HK-2 (cell line): Measurements from ENCODE around the gene COL19A1.

Experiments
- DNase-seq: peaks from one replicate; pipeline ENCODE4 v3.0.0-alpha.2; 2018; ENCODE audit not compliant: unreplicated experiment

Gene COL19A1

GRCh38 chr6:70125602-70126001 is 259.2 kb downstream of the COL19A1 start:
- DNase-seq = no peak

GRCh38 chr6:70129341-70129740 is 263.0 kb downstream of the COL19A1 start:
- no peak for DNase-seq

DNA sequence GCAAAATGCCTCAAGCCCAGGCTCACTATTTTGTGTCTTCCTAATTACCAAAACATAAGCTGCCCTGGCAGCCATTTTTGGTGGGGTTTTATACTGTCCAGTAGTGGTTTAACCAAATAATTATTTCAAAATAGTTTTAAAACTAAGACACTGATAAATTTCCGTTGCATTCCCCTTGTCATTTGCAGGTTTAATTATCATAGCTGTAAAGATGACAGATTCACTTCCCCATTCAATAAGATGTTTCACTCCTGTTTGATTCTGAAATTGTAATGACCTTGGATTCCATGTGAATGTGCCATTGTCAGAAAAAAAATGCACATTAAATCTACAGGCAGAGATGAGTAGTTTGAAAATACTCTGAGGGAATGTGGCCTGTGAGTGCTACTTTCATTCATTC is 264.5 kb downstream of the COL19A1 start:
- DNase-seq = no peak

DNA sequence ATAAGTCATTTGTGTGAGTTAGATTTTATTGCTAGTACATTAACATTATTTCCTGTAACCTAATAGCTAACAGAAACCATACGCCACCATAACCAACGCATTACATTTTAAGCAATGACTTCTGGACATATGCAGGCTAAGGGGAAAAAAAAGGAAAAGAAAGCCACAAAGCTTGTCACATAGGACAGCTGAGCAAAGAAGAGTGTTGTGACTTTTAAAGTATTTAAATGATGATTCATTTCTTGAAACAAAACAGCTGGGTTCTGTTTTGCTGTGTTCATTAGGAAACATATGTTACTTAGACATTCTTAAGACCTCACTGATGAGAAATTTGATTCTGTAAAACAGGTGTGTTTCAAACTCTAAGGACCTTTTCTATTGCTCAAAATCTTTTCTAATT is 265.2 kb downstream of the COL19A1 start:
- DNase-seq = no peak

DNA sequence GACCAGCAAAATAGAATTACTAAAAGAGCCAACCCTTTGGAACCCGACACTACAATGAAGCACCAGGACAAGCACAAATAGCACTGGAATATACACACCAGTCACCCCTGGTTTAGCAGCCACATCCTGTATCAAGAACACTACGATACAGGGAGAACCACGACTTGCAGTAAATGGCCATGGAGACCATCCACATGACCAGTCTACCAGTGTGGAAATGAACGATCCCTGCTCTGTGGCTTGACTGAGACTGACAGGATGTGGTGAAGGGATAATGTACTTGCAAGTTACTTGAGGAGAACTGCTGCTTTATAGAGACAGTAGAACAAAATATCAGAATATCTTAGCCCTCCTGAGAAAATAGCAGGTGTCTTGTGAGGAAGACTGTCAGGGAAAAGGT is 266.9 kb downstream of the COL19A1 start:
- no peak for DNase-seq

GRCh38 chr6:70134542-70134941 is 268.2 kb downstream of the COL19A1 start:
- no peak for DNase-seq

DNA sequence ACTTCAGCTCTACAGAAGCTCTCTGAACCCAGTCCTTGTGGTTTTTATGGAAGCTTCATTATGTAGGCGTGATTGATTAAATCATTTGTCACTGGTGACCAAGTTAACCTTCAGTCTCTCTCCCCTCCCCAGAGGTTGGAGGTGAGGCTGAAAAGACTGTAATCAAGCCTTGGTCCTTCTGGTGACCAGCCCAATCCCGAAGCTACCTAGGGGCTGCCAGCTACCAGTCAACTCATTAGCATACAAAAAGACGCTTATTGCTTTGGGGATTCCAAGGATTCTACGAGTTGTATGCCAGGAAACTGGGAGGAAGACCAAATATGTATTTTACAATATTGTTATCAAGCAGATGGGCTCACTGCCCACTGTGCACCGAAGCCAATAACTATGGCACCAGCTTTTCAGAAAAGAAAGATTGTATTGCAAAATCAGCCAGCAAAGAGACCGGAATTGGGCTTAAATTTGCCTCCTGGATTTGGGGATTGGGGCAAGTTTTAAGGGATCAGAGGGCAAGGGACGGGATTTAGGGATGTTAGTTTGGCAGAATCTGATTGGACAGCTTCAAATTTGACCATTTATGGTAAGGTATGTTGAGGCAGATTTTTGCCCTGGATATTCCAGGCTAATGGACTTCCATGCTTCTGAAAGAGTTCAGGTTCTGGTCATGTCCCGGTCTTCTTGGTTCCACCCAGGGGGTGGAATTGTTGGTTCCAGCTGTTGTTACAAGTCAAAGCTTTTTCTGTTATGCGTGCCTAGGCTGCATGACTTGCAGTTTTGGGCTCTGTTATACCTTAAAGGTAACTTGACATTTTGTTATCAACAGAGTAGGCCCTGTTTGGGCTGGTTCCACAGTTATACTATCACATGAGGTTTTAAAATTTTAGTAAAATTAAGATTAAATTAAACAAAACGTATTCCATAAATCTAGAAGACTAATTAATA is 269.1 kb downstream of the COL19A1 start:
- DNase-seq = no peak

GRCh38 chr6:70136996-70137395 is 270.6 kb downstream of the COL19A1 start:
- DNase-seq = no peak

GRCh38 chr6:70140496-70140895 is 274.1 kb downstream of the COL19A1 start:
- no peak for DNase-seq

DNA sequence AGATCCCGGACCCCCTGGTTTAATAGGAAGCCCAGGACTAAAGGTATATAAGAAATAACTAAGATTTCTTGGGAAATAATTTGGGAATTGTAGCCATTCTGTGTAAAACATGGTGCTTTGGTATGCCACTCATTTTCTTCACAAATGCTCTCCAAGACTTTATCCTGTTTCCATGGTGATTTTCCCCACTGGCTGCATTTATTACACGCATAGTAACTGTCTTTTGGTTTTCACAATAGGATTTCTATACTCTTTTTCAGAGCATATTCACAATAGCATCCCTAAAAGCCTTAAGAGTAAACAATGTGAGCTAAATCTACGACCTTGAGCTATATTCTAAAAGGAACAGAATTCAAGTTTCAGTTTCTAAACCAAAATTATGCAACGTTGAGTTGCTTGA is 275.7 kb downstream of the COL19A1 start:
- no peak for DNase-seq

GRCh38 chr6:70145178-70145577 is 278.8 kb downstream of the COL19A1 start:
- no peak for DNase-seq

DNA sequence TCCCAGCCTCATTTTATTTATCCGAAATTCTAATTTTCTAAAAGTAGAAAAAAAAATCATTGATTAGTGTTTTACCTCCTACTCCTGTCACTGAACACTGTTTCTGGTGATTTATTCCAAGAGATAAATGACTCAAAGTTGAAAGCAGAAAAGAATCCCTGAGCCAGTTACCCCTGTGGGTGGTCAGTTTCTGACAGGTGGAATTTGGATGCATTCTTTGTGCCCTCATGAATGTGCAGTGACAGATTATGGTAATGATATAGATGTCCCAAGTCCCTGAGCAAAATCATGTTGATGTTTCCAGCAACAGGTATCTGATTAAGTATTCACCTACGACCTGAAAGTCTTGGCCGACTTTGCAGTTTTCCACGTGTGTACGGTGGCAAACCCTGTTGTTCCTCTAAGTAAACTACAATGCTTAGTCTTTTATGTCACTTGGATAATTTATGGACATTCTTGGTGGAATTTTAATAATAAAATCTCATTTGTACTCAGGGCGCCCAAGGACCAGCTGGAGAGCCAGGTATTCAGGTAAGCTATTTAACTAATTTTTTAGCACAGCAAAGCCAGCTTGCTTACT is 282.9 kb downstream of the COL19A1 start:
- DNase-seq = no peak

- DNase-seq = no peak
Observed at GRCh38 chr6:70150521-70150920, 284.2 kb downstream of the COL19A1 start.

GRCh38 chr6:70151616-70152015 is 285.3 kb downstream of the COL19A1 start:
- DNase-seq = no peak

DNA sequence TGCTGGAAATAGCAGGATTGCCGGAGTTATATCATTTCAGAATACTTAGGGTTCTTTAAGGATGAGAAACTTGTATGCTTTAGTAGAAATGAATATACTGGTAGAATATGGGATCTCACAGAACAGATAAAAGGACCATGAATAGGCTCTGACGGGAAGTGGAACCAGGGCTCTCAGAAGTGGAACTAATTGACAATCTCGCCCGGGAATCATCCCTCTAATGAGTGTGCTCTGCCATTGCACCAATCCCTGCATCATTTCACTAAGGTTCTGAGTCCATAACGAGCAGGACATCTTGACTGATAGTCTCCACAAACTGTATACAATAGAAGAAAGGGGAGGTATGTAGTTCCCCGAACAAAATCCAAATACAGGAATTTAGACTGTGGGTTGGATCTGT is 286.4 kb downstream of the COL19A1 start:
- DNase-seq = no peak

- no peak for DNase-seq
Observed at GRCh38 chr6:70157086-70157485, 290.7 kb downstream of the COL19A1 start.

DNA sequence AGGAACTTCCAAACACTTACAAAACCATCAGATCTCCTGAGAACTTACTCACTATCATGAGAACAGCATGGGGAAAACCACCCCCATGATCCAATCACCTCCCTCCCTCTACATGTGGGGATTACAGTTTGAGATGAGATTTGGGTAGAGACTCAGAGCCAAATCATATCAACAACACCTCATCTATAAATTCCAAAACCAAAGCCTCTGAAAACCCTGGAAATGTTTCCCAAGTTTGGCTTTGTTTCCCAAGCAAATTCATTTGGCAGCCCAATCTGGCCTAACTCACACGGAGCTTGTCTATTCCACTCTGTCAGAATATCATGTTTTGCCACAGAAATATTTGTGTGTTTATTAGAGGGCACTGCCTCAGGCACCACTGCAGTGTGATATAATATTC is 293.9 kb downstream of the COL19A1 start:
- DNase-seq = no peak

DNA sequence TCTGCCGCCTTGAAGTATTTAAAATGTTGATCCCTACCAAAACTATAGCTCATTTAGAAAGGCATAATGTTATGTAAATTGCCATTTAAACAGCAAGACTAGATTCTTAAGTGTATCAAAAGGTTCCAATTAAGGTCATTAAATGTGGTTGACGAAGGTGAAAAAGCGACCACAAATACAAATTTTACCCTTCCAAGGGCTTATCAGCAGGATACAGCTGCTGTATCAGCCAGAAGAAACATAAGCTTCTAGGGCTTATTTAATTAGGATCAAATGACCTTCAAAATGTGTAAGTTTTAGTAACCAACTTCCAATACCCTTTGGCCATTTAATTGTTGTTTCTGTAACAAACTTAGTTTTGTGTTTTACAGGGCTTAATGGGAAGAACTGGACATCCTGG is 296.6 kb downstream of the COL19A1 start:
- DNase-seq = no peak

DNA sequence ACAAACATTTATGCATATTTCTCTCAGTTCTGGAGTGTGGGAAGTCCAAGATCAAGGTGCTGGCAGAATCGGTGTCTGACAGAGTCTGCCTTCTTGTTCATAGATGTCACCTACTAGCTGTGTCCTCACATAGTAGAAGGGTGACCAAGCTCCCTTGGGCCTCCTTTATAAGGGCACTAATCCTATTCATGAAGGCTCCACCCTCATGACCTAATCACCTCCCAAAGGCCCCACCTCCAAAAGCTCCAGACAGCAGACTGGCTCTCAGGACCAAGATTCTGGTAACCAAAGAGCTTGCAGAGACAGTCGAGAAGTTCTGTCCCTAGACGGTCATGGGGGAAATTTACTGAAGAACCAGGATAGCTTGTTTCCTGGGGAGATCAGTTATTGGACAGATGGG is 297.4 kb downstream of the COL19A1 start:
- no peak for DNase-seq

- no peak for DNase-seq
Observed at GRCh38 chr6:70164556-70164955, 298.2 kb downstream of the COL19A1 start.

DNA sequence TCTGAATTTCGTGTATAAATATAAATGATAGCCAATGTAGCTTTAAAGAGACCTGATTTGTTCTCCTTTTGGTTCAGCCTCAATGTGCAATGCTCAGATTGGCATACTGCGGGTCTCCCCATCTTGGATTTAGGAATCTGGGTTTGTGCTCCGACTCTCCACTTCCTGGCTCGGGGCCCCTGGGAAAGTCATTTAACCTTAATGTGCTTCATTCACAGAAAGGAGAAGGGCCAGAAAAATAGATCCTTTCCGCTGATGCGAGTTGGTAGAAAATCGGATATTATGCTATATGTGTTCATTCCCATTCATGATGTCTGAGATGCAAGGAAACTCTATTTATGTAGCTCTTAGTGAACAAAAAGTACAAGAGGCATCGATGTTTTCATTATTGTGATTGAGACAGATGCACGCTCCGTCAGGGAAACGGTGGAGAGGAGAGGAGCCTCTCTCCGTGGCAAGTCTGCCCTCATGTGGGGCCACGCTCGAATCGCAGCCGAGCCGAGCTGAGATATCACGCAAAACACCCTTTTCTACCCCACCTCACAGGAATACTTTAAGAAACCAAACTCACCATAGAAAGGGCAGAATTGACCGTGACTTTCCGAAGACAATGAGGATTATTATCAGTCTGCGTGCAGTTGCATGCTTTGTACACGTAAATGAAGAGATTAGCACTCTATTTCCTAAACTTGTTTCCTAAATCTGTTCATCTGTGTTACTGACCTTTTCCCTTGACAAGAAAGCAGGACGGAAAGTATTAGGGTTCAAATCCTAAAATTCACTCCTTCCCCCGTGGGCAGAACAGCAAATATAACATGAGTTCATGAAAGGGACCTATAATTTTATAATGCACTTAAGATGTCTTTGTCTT is 300.0 kb downstream of the COL19A1 start:
- DNase-seq = peak; percentile 45

DNA sequence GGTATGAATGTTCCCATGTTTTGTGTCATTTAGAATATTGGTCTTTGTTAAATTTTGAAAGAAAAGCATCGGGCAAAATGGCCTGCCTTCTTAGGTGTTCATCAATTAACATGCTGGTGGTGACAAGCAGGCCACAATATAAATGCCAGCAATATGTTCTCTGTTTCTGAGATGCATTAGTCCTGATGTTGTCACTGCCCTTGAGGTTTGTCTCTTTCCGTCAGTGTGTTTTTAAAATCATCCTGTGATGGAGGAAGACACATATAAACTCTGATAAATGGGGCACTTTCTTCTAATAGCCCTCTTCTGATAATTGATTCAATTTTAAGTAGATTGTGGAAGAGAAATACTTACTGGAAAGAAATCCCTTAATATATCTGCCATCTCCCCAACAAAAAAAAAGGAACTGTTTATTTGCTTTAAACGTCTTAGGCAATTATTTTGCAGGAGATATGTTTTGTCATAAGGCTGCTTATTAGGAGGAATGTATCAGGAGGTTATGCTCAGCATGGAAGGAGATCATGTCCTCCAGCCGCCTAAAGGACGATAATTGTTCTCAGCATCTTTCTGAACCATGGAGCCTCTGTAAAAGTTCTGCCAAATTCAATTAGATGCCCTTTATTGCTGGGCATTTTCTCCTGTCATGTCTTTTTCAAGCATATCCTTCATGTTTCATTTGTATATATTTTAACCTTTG is 302.5 kb downstream of the COL19A1 start:
- no peak for DNase-seq
